ENCODE measurements around the gene GNB3.
A peak's percentile ranks its signal among the peaks of the same experiment; 100 is the strongest.

Gene GNB3

GRCh38 chr12:6823182-6824084 is 17.3 kb upstream of the GNB3 start:
- DNase-seq (ENCODE audit: low read depth) = no peak

GRCh38 chr12:6824085-6824775 is 16.5 kb upstream of the GNB3 start:
- DNase-seq (ENCODE audit: low read depth) = no peak

GRCh38 chr12:6824901-6825381 is 15.8 kb upstream of the GNB3 start:
- DNase-seq (ENCODE audit: low read depth) = no peak

GRCh38 chr12:6825398-6826124 is 15.2 kb upstream of the GNB3 start:
- peak; percentile 38 for DNase-seq (ENCODE audit: low read depth)

- no peak for DNase-seq (ENCODE audit: low read depth)
Observed at GRCh38 chr12:6826125-6826733, 14.5 kb upstream of the GNB3 start.

- no peak for DNase-seq (ENCODE audit: low read depth)
Observed at GRCh38 chr12:6826734-6827436, 13.8 kb upstream of the GNB3 start.

GRCh38 chr12:6827437-6827911 is 13.3 kb upstream of the GNB3 start:
- peak; percentile 60 for DNase-seq (ENCODE audit: low read depth)

- DNase-seq (ENCODE audit: low read depth) = no peak
Observed at GRCh38 chr12:6827982-6828780, 12.5 kb upstream of the GNB3 start, which contains the start of gene P3H3. Gene P3H3 (plus strand): TSS chr12:6828407. CDS start chr12:6828441, 34 bp downstream.

GRCh38 chr12:6828781-6829535 is 11.8 kb upstream of the GNB3 start:
- DNase-seq (ENCODE audit: low read depth) = no peak

GRCh38 chr12:6829536-6830220 is 11.0 kb upstream of the GNB3 start:
- no peak for DNase-seq (ENCODE audit: low read depth)

- DNase-seq (ENCODE audit: low read depth) = no peak
Observed at GRCh38 chr12:6830286-6830890, 10.3 kb upstream of the GNB3 start.

- no peak for DNase-seq (ENCODE audit: low read depth)
Observed at GRCh38 chr12:6830999-6831398, 9.7 kb upstream of the GNB3 start.

- no peak for DNase-seq (ENCODE audit: low read depth)
Observed at GRCh38 chr12:6831450-6831995, 9.2 kb upstream of the GNB3 start.

GRCh38 chr12:6832125-6832524 is 8.6 kb upstream of the GNB3 start:
- DNase-seq (ENCODE audit: low read depth) = no peak

GRCh38 chr12:6833189-6833890 is 7.4 kb upstream of the GNB3 start:
- DNase-seq (ENCODE audit: low read depth) = no peak

GRCh38 chr12:6834254-6834653 is 6.5 kb upstream of the GNB3 start:
- DNase-seq (ENCODE audit: low read depth) = no peak

- no peak for DNase-seq (ENCODE audit: low read depth)
Observed at GRCh38 chr12:6834873-6835272, 5.9 kb upstream of the GNB3 start.

- DNase-seq (ENCODE audit: low read depth) = no peak
Observed at GRCh38 chr12:6836851-6837250, 3.9 kb upstream of the GNB3 start.

All from HS-5 (cell line).